ENCODE data around the gene HACD2. TPM values are rescaled to one million over a fixed set of nuclear protein-coding genes. Genes with fewer than 3 reads are reported as not detected.
"Not testable (repeated sequence)": the region's sequence is repeated elsewhere in the genome, so short reads cannot be mapped to it uniquely, and the experiment has no call there.

The HACD2 gene
- total RNA-seq, 3 donors from 2014 or later: 20.6 to 27.5 (median 26.8) TPM

DNA sequence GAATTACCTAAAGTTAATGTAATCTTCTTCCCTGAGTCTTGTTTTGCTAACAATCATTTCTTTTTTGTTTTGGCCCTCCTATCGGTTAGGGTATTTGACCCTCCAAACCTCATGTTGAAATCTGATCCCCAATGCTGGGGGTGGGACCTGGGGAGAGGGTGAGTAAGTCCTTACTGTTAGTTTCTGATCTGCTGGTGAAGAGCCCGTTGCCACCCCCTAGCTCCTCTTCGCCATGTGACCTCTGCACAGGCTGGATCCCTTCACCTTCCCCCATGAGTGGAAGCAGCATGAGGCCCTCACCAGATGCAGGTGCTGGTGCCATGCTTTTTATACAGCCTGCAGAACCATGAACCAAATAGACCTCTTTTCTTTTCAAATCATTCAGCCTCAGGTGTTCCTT, 73.1 kb downstream of the HACD2 start:
- H3K4me1 Mint-ChIP-seq (ENCODE audit: low read depth): no peaks in the 10 kb centered on the region

DNA sequence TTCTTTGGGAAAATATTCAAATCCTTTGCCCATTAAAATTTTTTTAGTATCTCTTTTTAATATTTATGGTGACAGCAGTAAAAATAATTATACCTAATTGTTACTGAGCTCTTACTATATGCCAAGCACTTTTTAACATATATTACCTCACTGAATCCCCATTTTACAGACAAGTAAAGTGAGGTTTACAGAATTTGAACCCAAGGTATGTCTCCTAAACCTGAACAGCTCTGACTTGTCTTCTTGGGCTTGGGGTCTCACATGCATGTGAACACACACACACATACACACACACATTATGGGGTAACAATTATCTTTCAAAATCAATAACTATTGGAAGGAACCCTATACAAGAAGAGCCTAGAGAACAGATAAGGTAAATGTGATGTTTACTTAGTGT, 73.8 kb downstream of the HACD2 start:
- Mint-ChIP-seq H3K4me1 (ENCODE audit: low read depth) (no peaks in the 10 kb centered on the region), H3K9me3 (no peaks in the 10 kb centered on the region), H3K4me3 (no peak overlapping the region), H3K27me3 (ENCODE audit: low read depth) (no peaks in the 10 kb centered on the region), H3K36me3 (ENCODE audit: insufficient read depth) (peaks cover 24% of the 10 kb centered on the region)
- ATAC-seq (no peak), DNase-seq (no peak)

More for the DNA sequence above, 73.1 kb downstream of the HACD2 start:
- ATAC-seq (no peak), DNase-seq (no peak)
- H3K27me3 Mint-ChIP-seq (ENCODE audit: low read depth): no peaks in the 10 kb centered on the region
- peaks cover 24% of the 10 kb centered on the region for H3K36me3 Mint-ChIP-seq (ENCODE audit: insufficient read depth)
- H3K4me3 Mint-ChIP-seq: no peak overlapping the region
- no peaks in the 10 kb centered on the region for H3K9me3 Mint-ChIP-seq

DNA sequence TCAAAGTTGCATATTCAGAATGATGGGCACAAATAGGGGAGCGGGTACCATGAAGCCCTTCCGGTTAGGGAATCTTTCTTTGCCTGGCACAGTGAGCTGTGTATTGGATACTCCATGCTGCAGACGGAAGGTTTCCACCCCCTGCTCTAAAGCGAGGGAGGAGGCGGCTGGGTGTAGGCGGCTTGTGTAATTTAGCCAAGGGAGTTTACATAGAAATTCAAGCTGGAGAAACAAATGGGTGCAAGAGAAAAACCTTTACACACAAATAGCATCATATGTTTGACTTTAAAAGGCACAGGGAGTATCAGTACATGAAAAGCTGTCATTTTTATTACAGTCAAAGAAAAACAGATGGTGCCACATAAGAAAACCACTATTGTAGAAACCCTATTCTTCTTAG, 76.7 kb downstream of the HACD2 start:
- peaks cover 19% of the 10 kb centered on the region for H3K36me3 Mint-ChIP-seq (ENCODE audit: insufficient read depth)
- H3K4me1 Mint-ChIP-seq (ENCODE audit: low read depth): no peaks in the 10 kb centered on the region
- ATAC-seq (no peak), DNase-seq (no peak)
- no peak overlapping the region for H3K4me3 Mint-ChIP-seq
- H3K27me3 Mint-ChIP-seq (ENCODE audit: low read depth): no peaks in the 10 kb centered on the region
- H3K9me3 Mint-ChIP-seq: no peaks in the 10 kb centered on the region

DNA sequence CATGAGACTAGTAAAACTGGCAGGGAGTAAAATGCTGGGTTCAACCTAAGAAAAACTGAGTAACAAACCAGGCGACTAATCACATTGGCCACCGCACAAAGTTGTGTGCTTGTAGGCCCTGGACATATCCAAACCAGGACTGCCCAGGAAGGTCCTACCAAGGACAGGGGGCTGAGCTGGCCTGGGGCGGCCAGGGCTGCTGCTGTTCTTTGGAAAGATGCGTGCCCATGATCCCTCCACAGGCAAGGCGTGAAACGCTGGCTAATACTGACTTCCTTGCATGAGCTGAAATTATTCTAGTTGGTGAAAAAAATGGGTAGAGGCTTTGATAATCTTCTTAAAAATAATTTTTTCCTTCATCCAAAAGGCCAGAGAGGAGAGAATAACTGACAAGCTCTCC, 79.0 kb downstream of the HACD2 start:
- Mint-ChIP-seq H3K27me3 (ENCODE audit: low read depth) (no peaks in the 10 kb centered on the region), H3K9me3 (no peaks in the 10 kb centered on the region), H3K4me3 (no peak overlapping the region), H3K36me3 (ENCODE audit: insufficient read depth) (peaks cover 18% of the 10 kb centered on the region), H3K4me1 (ENCODE audit: low read depth) (no peaks in the 10 kb centered on the region)
- DNase-seq (no peak), ATAC-seq (no peak)

DNA sequence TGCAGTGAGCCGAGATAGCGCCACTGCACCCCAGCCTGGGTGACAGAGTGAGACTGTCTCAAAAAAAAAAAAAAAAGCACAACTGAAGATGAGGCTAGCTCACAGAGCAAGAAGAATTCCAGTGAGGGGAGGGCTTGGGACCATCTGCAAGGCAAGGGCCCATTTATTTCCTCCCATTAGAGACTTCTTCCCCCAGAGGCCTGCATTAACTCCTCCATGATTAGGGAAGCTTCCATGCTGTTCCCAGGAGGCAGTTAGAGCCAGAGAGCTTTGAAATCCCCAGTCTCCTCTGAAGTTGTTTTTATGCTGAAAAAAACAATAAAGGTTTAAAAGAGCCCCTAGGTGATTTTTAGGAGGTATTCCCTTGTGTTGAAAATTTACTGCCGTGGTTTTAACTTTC, 81.7 kb downstream of the HACD2 start:
- no peaks in the 10 kb centered on the region for H3K9me3 Mint-ChIP-seq
- no peaks in the 10 kb centered on the region for H3K27me3 Mint-ChIP-seq (ENCODE audit: low read depth)
- H3K4me1 Mint-ChIP-seq (ENCODE audit: low read depth): no peaks in the 10 kb centered on the region
- DNase-seq: no peak
- no peak for ATAC-seq
- H3K36me3 Mint-ChIP-seq (ENCODE audit: insufficient read depth): peaks cover 27% of the 10 kb centered on the region
- no peak overlapping the region for H3K4me3 Mint-ChIP-seq

DNA sequence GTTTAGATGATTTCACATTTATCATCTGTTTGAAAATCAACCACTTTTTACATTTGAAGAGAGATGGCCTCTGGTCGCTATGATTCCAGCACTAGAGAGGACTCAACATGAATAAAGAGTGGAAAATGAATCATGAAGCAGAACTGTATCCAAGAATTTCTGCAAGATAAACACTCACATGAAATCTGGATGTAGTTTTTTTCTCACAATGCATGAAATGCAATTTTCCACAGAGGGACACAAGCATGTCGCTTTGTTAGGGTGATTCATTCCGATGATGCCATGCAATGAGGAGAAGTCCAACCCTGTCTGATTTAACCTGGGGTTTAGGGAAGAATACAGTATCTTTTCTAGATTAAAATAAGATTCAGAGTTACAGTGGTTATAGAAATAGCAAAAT, 85.5 kb downstream of the HACD2 start:
- no peaks in the 10 kb centered on the region for H3K27me3 Mint-ChIP-seq (ENCODE audit: low read depth)
- no peak for DNase-seq
- no peak for ATAC-seq
- no peaks in the 10 kb centered on the region for H3K4me1 Mint-ChIP-seq (ENCODE audit: low read depth)
- H3K36me3 Mint-ChIP-seq (ENCODE audit: insufficient read depth): peaks cover 28% of the 10 kb centered on the region
- H3K9me3 Mint-ChIP-seq: no peaks in the 10 kb centered on the region
- no peak overlapping the region for H3K4me3 Mint-ChIP-seq

DNA sequence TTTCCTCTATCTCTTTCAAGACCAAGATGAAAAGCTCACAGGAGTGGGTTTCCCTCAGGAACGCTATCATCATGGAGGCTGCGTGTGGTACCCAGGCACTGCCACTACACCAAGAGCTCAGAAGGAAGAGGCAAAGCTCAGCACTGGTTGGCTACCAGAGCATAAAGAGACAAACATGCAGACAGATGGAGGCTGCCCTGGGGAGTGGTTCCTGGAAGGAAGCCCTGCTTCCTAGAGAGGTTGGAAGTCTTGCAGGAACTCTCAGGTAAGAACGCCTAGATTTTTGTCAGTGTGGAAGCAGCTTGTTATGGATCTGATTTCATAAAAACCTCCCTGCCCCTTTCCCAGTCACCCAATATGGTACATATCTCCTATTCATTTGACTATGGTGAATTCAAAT, 86.1 kb downstream of the HACD2 start:
- Mint-ChIP-seq H3K27me3 (ENCODE audit: low read depth) (no peaks in the 10 kb centered on the region), H3K4me3 (no peak overlapping the region), H3K4me1 (ENCODE audit: low read depth) (no peaks in the 10 kb centered on the region), H3K9me3 (no peaks in the 10 kb centered on the region), H3K36me3 (ENCODE audit: insufficient read depth) (peaks cover 31% of the 10 kb centered on the region)
- ATAC-seq (no peak), DNase-seq (no peak)

DNA sequence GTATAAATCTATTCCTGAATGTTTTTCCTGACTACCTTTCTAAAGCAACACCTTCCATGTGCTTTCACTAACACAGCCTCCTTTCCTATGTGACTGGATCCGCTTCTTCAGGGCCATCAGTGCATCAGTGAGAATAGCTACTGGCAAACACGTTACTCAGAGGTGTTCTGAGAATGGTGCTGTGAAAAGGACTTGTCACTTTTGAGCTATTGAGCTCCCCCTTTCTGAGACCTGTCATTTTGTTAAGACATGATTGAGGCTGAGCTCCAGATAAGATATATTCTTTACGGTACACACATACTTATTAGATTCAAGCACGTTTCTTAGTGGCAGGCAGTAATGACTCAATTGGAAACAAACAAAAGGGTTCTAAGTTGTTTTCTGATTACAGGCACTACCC, 90.9 kb downstream of the HACD2 start:
- Mint-ChIP-seq H3K4me3 (no peak overlapping the region), H3K36me3 (ENCODE audit: insufficient read depth) (peaks cover 23% of the 10 kb centered on the region), H3K4me1 (ENCODE audit: low read depth) (peaks cover 5% of the 10 kb centered on the region), H3K9me3 (no peaks in the 10 kb centered on the region), H3K27me3 (ENCODE audit: low read depth) (no peaks in the 10 kb centered on the region)
- ATAC-seq (no peak), DNase-seq (no peak)

DNA sequence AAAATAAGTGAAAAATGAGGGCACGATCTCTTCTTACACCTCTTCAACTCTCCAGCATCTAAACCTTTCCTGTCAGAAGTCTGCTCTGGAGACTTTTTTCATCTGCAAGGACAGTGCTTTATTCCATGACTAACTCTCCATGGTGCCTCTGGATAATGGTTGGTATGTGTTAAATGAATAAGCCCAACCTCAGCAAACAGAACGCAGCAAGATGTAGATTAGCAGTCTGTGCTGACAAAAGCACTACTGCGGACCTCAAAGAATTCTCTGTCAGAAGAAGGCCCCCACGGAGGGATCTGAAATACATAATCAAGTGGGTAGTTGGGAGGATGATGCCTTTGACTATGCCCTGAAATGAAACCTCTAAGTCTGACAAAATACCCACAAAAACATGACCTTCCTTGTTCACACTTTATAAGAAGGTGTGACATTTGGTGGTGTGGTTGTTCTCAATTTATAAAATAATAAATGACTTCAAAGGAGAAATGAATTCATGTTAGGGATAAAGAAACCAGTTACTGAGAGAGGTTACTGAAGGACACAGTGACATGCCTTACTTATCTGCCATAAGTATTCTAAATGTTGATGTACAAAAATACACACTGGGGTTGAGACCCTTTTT, 92.8 kb downstream of the HACD2 start:
- no peak overlapping the region for H3K4me3 Mint-ChIP-seq
- H3K9me3 Mint-ChIP-seq: no peaks in the 10 kb centered on the region
- H3K27me3 Mint-ChIP-seq (ENCODE audit: low read depth): no peaks in the 10 kb centered on the region
- ATAC-seq: peak; percentile 14 to 41
- no peak for DNase-seq
- H3K4me1 Mint-ChIP-seq (ENCODE audit: low read depth): peaks cover 5% of the 10 kb centered on the region
- H3K36me3 Mint-ChIP-seq (ENCODE audit: insufficient read depth): peaks cover 16% of the 10 kb centered on the region

DNA sequence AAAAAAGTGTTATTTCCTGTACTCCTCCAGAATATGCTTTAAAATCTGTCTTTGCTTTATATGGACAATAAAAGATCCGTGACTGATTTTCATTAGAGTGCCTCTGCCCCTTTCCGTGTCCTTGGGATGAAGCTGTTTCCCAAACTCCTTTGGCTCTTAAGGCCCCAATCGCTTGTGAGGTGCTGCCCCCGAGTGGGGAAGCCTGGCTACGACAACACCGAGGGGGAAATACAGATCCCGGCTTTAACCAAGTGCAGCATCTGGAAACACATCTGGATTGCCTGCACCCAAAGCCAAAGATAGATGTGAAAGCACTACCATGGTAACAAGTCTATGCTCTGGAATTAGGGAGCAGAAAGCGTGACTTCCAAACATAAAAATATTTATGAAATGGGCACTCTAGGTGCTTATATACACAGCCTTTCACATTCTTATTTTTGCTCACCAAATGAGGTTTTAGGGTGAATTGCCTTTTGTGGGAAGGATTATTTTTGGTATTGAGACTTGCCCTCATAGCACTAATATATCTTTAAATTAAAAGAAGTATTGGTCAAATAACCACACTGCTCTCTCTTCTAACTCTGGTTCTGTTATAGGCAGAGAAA, 95.4 kb downstream of the HACD2 start:
- no peaks in the 10 kb centered on the region for H3K27me3 Mint-ChIP-seq (ENCODE audit: low read depth)
- H3K4me1 Mint-ChIP-seq (ENCODE audit: low read depth): peaks cover 5% of the 10 kb centered on the region
- peaks cover 8% of the 10 kb centered on the region for H3K36me3 Mint-ChIP-seq (ENCODE audit: insufficient read depth)
- H3K4me3 Mint-ChIP-seq: no peak overlapping the region
- DNase-seq (no peak), ATAC-seq (peak; percentile 53 to 59)
- H3K9me3 Mint-ChIP-seq: no peaks in the 10 kb centered on the region

DNA sequence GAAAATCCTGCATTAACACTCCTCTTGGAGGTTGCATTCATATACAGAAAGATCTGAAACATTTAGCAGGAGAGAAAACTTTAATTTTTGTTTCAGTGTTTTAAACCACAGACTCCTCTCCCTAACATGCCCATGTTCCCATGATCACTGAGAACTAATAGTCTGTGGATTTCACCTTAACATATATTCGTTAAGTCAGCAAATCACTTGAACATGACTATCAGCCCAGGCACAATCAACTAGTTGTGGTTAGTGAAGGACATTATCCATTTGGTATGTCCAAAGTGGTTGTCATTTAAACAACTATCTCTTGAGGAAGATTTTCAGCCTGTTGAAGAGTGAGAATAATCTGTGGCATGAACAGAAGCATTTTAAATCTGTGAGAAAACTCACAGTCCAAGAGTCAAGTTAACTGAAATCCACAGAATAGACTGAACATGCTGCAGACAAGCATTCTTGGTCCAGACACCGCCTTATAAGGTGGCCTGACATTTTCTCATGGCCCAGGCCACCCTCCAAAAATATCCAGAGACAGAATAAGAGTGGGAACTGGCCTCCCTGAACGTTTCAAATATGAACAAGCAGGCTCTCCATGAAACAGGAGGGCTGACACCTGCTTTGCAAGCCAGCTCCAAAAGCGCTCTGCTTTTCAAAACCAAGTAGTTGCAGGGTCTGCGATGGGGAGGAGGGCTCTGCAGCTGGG, 96.1 kb downstream of the HACD2 start:
- no peaks in the 10 kb centered on the region for H3K27me3 Mint-ChIP-seq (ENCODE audit: low read depth)
- peaks cover 5% of the 10 kb centered on the region for H3K36me3 Mint-ChIP-seq (ENCODE audit: insufficient read depth)
- peaks cover 5% of the 10 kb centered on the region for H3K4me1 Mint-ChIP-seq (ENCODE audit: low read depth)
- no peaks in the 10 kb centered on the region for H3K9me3 Mint-ChIP-seq
- H3K4me3 Mint-ChIP-seq: no peak overlapping the region
- ATAC-seq (no peak), DNase-seq (no peak)

DNA sequence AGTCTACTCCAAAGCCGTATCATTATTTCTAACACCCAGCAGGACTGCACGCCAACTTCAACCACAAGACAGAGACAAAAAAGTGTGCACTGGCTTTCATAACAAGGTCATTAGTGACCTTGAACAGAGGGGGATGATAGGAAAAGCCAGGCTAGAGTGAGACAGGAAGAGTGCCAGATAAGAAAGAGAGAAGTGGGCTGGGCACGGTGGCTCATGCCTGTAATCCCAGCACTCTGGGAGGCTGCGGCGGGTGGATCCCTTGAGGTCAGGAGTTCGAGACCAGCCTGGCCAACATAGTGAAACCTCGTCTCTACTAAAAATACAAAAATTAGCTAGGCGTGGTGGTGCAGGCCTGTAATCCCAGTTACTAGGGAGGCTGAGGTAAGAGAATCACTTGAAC, 97.8 kb downstream of the HACD2 start:
- H3K9me3 Mint-ChIP-seq; DNase-seq; H3K4me3 Mint-ChIP-seq; H3K36me3 Mint-ChIP-seq (ENCODE audit: insufficient read depth); ATAC-seq; H3K27me3 Mint-ChIP-seq (ENCODE audit: low read depth); H3K4me1 Mint-ChIP-seq (ENCODE audit: low read depth): not testable (repeated sequence)

DNA sequence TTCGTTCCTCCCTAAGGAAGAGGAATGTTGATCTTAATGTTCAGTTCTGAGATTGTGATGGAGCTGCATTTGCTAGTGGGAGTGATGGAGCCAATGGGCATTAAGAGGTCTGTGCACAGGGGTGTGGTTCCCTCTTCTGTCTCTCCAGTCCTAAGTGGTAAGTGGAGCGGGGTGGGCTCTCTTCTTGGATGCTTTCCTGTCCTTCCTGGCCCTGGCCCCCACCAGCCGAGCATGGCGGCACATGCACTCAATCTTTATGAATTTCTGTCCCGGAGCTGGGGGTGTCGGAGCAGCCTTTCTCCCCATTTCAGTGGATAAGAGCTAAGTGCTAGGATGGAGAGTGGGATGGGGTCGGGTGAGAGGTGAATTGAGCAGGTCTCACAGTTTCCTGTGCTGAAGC, 98.4 kb downstream of the HACD2 start:
- Mint-ChIP-seq H3K36me3 (ENCODE audit: insufficient read depth) (no peaks in the 10 kb centered on the region), H3K9me3 (no peaks in the 10 kb centered on the region), H3K4me3 (no peak overlapping the region), H3K4me1 (ENCODE audit: low read depth) (no peaks in the 10 kb centered on the region), H3K27me3 (ENCODE audit: low read depth) (no peaks in the 10 kb centered on the region)
- no peak for ATAC-seq
- no peak for DNase-seq

DNA sequence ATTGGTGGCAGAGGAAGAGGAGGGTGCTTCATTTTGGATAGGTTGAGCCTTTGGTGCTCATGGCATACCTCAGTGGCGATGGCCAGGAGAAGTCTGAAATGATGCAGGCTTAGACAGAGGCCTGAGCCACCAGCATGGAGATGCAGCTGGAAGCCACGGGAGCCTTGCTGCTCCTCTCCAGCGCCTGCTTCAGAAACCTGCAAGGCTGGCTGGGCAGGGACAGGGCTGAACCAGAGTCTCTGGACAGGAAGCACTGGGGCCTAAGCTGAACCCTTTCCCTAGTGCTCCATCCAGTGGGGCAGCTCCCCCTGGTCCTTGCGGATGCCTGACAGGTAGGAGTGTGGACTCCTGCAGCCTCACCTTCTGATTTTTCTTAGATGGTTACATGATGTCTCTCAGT, 99.3 kb downstream of the HACD2 start:
- H3K27me3 Mint-ChIP-seq (ENCODE audit: low read depth): peaks cover 3% of the 10 kb centered on the region
- DNase-seq (no peak), ATAC-seq (no peak)
- H3K4me1 Mint-ChIP-seq (ENCODE audit: low read depth): no peaks in the 10 kb centered on the region
- H3K36me3 Mint-ChIP-seq (ENCODE audit: insufficient read depth): no peaks in the 10 kb centered on the region
- H3K4me3 Mint-ChIP-seq: no peak overlapping the region
- H3K9me3 Mint-ChIP-seq: no peaks in the 10 kb centered on the region

DNA sequence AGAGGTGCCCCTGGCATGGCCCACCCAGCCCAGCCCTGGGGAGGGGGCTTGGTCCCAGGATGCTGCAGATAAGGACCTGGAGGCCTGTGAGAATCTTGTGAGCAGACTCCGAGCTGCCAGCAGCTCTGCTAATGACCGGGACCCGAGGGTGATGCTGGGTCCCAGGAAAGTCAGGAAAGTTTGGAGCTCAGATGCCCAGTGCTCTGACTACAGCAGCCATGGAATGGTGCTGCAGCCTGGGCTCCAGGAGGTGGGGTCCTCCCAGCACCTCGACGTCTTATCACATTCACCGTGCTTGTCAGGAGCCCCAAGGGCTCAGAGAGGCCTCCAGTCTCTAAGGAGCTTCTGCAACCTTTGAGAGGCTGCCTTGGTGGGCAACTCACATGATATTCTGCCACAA, 101.7 kb downstream of the HACD2 start:
- Mint-ChIP-seq H3K36me3 (ENCODE audit: insufficient read depth) (no peaks in the 10 kb centered on the region), H3K27me3 (ENCODE audit: low read depth) (peaks cover 11% of the 10 kb centered on the region), H3K4me3 (no peak overlapping the region), H3K9me3 (no peaks in the 10 kb centered on the region), H3K4me1 (ENCODE audit: low read depth) (no peaks in the 10 kb centered on the region)
- no peak for DNase-seq
- ATAC-seq: no peak
